Activated CD8-positive, alpha-beta memory T cell treated with anti-CD3 and anti-CD28 coated beads for 24 hours (primary cell): ENCODE data around the gene VMP1.
"Not testable (repeated sequence)": the region's sequence is repeated elsewhere in the genome, so short reads cannot be mapped to it uniquely, and the experiment has no call there.

Experiments
- DNase-seq: peaks from one replicate; pipeline ENCODE4 v3.0.0-alpha.2; 2020

The VMP1 gene

DNA sequence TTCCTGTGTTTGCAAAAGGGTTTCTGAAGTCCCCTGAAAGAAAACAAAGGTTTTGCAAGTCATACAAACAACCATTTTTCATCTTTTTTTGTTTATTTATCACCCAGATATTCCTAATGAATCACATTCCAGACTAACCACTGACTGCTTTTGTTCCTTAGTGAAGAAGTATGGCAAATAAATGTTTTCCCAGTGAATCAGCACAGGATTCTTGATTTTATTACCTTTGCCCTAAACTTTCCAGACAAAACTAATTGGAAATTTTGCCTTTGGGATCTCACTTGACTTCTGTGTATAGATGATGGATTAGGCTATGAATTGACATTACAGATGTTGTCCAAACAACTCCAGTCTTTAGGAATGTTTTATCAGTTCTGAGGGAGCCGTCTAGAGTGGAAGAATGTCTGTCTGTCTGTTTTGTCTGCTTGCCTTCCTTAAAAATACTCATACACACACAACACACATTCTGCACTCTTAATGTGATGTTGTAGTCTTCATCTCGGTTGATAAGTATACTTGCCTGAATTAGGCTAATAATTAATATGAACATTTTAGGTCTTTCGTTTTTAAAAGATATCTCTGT is 48.9 kb downstream of the VMP1 start:
- DNase-seq, result no peak

DNA sequence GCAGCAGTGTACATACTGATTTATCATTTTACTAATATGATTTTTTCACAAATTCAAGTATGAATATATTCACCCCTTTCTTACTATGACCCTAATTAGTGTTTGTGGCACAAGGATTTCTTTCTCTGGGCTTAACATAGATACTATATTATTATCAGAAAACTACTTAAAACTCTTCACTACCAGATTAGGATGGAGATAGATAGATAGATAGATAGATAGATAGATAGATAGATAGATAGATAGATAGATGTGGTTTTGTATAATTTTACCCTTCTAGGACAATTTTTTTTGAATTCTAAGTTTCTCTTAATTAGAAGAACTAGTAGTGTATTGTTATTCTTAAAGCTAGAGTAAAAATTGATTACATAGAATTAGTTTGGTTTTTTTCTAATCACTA is 49.6 kb downstream of the VMP1 start:
- no peak for DNase-seq

DNA sequence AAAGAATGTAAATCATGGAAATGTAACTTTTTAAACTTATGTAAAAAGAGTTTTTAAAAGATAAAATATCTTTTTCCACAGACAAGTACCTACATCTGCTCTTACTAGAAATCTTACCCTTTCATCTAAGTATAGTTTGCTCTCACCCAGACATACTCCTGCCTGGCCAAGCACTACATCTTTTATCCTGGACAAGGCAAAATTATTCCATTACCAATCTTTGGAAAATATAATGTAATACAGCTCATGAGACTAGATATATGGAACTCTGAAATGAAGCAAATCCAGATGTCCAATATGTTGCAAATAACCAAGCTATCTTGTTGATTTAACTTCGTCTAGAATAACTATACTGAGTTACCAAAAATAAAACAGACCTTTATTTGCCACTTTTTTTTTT is 50.0 kb downstream of the VMP1 start:
- no peak for DNase-seq

DNA sequence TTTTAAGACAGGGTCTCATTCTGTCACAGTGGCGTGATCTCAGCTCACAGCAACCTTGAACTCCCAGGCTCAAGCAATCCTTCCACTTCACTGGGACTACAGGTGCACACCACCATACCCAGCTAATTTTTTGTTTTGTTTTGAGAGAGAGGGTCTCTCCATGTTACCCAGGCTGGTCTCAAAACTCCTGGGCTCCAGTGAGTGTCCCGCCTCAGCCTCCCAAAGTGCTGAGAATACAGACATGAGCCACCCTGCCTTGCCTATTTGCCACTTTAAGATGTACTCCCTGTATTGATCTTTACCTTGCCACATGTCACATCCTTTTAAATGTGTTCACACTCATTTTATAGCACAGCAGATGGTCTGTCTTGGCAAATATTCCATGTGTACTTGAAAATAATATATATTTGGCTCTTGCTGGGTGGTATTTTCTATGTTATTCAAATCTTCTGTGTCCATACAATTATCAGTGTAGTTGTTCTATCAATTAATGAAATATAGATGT is 50.5 kb downstream of the VMP1 start:
- DNase-seq, result no peak

DNA sequence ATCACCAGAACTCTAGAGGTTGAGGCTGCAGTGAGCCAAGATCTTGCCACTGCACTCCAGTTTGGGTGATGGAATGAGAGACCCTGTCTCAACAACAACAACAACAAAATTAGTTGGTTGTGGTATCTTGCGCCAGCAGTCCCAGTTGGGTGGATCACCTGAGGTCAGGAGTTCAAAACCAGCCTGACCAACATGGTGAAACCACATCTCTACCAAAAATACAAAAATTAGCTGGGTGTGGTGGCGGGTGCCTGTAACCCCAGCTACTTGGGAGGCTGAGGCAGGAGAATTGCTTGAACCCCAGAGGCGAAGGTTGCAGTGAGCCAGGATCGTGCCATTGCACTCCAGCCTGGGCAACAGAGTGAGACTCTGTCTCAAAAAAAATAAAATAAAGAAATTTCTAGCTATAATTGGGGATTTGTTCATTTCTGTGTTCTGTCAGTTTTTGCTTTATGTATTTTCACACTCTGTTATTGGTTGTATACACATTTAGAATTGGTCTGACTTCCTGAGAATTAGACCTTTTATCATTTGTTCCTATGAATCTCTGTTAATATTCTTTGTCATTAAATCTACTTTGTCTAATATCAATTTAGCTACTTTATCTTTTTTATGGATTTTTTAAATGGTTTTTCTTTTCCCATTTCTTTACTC is 51.7 kb downstream of the VMP1 start:
- not testable (repeated sequence) for DNase-seq

DNA sequence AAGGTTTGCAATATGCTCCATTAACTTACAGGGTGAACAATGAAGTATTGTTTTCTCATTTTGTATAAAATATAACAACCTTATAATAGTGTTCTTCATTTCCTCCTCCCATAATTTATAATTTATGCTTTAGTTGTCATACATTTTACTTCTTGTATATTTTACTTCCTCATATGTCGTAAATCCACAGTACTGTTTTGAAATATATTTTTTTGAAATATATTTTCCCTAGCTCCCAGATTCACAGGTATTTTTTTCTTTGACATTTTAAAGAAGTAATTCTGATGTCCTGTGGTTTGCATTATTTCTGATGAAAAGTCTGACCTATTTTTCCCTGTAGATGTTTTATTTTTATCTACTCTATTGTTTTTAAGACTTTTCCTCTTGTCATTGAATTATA is 52.7 kb downstream of the VMP1 start:
- DNase-seq, result no peak

DNA sequence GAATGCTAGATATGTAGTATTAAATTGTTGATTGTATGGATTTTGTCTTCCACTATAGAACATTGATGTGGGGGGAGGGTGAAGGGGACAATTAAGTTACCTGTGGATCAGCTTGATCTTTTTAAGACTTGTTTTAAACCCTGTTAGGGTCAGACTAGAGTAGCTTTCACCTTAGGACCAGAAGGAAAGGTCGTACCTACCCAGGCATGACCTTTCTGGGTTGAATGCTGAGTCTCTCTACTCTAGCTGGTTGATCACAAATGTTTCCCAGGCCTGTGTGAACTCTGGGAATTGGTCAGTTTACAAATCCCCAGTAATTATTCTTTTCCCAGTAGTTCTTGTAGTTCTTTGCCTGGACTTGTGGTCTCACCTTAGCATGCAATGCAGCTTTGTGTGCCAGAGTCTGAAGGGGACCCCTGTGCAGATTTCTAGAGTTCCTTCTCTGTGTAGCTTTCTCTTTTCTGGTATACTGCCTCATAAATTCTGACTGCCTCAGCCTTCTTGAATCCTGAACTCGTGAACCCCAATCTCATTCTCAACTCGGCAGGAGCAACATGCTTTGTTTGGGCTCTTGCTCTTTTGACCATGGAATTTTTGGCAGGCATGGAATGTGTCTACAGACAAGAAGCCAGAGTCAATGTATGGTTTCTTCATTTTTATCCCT is 54.1 kb downstream of the VMP1 start:
- DNase-seq, result no peak

DNA sequence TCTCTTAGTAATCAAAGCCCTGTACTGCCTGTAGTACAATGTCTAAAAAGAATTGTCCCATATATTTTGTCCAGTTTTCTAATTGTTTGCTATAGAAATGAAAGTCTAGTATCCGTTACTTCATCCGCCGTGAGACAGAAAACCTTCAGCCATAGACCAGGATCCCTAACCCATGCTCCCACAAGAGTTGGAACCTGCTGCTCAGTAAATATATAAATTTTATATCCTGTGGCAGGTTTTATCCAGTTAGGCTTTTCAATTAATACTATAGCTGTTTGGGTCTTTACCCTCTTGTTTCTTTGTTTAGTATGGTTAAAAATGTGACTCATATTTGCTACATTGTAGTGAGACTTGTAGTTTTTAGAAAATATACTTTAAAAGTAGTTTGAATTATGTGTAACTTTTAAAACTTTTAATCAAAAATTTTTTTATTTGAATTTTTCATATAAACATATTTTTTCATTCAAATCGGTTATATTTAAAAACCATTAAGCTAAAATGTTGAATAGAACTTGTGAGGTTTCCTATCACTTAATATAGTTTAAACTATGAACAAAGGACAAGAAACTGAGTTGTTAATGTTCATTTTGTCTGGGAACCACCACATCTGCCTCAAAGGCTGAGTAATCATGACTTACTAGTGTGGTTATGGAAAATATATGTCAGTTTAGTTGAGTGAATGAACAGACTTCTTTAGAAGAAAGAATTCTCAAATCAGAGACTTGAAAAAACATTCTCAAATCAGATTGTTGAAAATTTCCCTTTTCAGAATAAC is 54.8 kb downstream of the VMP1 start:
- DNase-seq, result no peak

DNA sequence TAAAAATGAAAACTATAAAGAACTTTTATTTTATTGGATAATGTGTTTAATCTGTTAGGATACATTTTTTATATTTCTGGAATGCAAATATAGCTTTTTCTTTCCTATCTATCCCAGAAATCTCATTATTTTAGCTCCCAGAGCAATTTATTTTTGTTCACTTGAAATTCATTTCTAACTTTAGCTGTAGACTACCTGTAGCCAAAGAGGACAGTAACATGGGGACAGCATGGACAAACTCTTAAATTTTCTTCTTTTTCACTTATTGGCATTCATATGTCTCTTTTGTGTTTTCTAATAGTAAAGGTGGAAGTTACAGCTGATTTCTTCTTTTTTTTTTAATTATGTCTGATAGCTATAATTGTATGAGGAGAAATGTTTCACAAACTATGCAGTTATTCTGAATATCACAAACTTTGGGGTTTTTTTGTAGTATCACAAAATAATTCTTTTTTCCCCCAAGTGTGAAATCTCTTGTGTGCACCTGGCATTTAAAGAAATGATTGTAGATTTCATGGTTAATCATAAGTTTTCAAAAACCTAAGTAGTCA is 55.4 kb downstream of the VMP1 start:
- no peak for DNase-seq

DNA sequence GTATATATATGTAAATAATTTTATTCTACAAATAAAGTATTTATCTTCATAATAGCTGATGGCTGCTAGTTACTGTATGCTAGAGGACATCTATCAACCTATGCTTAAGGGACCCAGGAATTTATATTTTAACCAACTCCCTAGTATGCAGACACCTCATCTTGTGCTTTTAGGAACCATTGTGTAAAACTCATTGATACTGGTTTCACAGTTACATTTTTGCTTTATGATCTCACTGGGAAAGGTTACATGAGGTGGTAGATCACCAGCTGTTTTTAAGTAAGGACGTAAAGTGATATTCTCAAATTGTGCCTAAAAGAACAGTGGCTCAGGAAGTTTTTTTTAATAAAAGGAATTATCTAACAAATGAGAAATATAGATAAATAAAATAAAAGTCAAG is 56.4 kb downstream of the VMP1 start:
- DNase-seq, result no peak

DNA sequence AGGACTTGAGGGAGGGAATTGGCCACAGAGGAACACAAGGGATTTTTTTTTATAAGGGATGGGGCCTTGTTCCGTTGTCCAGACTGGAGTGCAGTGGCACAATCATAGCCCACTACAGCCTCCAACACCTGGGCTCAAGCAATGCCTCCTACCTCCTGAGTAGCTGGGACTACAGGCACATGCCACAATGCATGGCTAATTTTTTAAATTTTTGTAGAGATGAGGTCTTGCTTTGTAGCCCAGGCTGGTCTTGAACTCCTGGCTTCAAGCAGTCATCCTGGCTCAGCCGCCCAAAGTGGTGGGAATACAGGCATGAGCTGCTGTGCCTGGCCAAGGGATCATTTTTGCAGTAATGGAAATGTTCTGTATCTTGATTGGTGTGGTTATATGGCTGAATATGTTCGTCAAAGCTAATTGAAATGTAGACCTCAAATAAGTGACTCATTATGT is 56.9 kb downstream of the VMP1 start:
- no peak for DNase-seq

DNA sequence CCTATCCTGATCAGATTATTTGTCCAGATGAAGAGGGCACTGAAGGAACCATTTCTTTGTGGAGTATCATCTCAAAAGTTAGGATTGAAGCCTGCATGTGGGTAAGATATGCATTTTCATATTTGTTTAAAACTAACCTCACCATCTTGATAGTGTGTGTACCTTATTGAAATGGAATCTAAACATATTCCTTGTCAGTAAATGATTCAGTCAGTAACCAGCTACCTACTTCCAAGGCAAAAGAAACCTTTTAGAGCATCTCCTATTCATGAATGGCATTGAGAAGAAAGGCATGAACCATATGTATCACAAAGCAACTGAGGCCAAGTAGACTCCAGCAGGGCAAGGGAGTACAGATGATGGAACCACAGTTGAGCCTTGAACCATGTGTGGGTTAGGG is 57.6 kb downstream of the VMP1 start:
- DNase-seq, result no peak

DNA sequence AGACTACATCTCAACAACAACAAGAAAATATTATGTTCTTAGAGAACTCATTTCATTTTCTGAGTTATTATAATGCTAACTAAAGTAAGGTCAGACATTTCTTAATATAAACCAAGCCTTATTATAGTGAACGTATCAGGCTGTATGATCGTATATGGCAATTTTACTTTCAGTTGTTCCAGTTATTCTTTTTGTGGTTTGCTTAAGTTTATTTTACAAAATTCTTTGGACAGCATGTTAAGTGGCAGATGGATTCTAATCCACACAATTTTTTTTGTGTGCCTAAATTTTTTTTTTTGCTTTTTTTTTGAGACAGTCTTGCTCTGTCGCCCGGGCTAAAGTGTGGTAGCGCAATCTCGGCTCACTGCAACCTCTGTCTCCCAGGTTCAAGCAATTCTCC is 59.0 kb downstream of the VMP1 start:
- no peak for DNase-seq

DNA sequence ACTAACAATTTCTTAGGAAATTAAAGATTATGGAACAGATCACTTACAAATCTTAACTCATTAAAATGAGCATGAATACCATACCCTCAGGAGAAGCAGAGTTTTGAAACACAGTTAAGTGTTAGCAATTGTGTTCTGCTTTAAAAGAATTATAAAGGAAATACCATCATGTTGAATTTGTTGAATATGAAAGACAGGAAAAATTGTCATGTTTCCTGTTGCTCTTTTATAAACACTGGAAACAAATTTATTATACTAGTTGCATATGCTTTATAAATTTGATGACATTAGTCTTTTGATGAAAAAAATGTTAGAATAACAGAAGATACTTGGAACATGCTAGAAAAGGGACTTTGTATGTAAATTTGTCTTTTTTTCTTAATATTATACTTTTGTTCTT is 59.7 kb downstream of the VMP1 start:
- no peak for DNase-seq

DNA sequence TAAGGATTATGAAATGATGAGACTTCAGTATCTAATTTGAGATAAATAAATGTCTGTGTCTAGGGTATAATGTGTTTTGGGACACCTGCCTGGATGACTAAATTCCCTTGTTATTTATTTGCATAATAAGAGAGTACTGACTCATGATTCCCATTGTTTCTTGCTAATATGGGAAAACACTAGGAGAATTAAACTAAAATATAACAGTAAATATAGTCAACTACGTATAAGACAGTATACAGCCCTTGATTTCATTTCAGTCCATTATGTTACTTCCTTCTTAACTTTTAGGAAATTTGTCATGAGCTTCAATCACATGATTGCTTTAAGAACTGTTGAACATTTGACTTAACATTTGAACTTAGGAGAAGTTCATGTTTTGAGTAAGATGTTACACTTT is 62.4 kb downstream of the VMP1 start:
- no peak for DNase-seq

DNA sequence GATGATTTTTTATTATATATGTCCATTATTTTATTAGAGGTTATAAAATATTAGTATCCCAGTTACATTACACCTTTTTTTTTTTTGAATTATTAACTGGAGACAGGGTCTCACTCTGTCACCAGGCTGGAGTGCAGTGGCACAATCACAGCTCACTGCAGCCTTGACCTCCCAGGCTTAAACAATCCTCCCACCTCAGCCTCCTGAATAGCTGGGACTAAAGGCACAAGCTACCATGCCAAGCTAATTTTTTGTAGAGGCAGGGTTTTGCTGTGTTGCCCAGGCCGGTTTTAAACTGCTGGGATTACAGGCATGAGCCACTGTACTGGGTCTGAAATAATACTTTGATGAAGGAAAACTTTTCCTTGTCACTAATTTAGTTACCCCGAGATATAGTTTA is 63.6 kb downstream of the VMP1 start:
- DNase-seq, result no peak

DNA sequence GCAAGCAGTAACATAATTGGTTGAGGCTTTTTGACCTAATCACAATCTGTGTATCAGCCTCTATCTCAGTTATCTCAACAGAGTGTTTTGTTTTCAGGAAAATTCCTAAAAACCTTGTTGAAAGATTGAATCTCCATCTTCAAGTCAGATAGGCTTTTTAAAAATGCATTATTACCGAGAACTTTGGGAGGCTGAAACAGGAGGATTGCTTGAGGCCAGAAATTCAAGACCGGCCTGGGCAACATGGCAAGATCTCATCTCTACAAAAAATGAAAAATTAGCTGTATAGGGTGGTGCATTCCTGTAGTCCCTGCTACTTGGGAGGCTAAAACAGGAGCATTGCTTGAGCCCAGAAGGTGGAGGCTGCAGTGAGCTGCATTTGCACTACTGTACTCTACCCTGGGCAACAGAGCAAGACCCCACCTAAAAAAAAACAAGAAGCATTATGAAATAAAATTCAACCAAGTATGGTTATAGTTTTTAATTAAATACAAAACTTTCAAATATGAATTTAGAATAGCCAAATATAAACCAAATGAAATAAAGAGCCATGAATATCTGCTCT is 68.4 kb downstream of the VMP1 start:
- DNase-seq, result no peak

DNA sequence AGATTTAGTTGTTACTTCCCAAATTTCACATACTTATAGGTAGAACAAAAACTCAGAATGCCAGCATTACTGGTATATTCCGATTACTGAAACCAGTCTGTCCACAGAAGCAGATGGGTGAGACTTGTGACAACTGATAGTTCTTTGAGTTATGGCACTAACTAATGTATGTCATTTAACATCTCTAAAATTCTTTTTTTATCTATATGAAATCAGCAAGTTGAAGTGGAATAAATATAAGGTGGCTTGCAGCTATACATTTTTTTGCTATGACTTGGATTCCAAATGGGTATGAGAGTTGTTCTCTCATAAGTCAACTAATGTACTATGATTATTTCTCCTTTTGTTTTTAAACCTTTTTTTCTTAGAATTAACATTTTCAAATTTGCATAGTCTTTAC is 69.1 kb downstream of the VMP1 start:
- DNase-seq, result no peak

DNA sequence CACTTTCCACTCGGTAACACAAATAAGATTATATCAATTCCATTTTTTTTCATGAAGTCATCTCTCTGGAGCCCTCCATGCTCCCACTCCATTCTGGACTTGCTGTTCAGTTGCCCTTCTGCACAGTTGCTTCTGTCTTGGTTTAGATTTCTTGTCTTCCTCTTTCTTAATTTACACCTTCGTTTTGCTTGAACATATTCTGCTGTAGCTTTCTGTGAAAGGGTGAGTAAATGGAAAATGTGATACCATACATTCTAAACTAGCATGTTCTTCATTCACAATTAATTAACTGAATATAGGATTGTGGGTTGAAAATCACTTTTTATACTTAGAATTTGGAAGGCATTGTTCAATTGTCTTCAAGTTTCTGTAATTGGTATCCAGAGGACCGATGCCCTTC is 69.6 kb downstream of the VMP1 start:
- DNase-seq, result no peak

DNA sequence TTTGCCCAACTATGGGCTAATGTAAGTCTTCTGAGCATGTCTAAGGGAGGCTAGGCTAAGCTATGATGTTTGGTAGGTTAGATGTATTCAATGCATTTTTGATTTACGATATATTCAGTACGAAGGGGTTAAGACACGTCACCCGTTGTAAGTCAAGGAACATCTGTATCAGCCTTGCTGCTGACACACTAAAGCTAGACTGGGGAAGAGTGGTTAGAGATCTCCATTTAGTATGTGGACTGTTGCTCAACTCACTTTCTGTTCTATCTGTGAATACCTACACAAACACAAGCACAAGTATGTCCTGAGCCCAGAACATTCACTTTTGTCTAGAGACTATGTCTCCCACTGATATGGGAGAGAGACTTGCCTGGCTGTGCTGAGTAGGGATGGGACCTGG is 71.5 kb downstream of the VMP1 start:
- no peak for DNase-seq

DNA sequence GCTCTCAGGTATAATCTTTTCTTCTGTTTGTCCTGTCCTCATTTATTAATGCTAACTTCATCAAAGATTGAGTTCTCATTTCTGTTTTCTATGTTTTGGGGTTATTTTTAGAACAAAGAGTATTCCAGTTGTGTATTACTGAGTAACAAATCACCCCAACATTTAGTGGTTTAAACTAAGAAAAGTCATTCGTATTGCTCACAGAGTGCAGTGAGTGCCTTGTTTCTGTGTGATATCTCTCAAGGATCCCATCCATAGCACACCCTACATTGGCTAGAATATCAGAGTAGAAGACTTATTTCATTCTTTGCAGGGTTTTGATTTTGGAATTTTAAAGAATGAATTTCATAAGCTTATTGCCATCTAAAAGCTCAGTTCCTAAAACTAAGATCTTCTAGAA is 72.1 kb downstream of the VMP1 start:
- DNase-seq, result no peak

DNA sequence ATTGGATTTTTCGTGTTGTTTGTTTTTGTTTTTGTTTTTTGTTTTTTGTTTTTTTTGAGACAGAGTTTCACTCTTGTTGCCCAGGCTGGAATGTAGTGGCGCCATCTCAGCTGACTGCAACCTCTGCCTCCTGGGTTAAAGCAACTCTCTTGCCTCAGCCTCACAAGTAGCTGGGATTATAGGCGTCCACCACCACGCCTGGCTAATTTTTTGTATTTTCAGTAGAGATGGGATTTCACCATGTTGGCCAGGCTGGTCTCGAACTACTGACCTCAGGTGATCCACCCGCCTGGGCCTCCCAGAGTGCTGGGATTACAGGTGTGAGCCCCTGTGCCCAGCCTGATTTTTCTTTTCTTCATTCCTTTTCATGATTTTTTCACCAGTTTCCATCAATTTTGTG is 73.1 kb downstream of the VMP1 start:
- DNase-seq, result not testable (repeated sequence)
